ENCODE measurements around the gene ADD1.
"Not testable (repeated sequence)": the region's sequence is repeated elsewhere in the genome, so short reads cannot be mapped to it uniquely, and the experiment has no call there.

ADD1 gene

DNA sequence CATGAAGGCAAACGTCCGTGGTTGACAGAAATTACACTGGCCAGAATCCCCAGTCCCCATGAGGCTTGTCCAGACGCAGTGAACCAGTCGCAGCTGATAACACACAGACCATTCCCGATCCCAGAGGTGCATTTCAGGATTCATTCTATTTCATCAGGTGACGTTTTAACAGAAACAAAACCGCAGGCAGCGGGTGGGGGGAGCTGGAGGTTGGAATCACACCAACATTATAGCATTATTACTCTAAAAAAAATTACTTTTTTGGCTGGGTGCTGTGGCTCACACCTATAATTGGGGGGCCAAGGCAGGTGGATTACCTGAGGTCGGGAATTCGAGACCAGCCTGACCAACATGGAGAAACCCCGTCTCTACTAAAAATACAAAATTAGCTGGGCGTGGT, 94.3 kb downstream of the ADD1 start:
- H3K4me1 ChIP-seq = peaks cover 2% of the 10 kb centered on the region
- TF ChIP-seq, protein P1, sequence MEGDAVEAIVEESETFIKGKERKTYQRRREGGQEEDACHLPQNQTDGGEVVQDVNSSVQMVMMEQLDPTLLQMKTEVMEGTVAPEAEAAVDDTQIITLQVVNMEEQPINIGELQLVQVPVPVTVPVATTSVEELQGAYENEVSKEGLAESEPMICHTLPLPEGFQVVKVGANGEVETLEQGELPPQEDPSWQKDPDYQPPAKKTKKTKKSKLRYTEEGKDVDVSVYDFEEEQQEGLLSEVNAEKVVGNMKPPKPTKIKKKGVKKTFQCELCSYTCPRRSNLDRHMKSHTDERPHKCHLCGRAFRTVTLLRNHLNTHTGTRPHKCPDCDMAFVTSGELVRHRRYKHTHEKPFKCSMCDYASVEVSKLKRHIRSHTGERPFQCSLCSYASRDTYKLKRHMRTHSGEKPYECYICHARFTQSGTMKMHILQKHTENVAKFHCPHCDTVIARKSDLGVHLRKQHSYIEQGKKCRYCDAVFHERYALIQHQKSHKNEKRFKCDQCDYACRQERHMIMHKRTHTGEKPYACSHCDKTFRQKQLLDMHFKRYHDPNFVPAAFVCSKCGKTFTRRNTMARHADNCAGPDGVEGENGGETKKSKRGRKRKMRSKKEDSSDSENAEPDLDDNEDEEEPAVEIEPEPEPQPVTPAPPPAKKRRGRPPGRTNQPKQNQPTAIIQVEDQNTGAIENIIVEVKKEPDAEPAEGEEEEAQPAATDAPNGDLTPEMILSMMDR (IDR thresholded peaks at IDR 0.05) = no peak
- H3K27ac ChIP-seq = no peak overlapping the region
- no peak overlapping the region for H3K9ac ChIP-seq
- H3K4me2 ChIP-seq (ENCODE audit: low read length) = no peak overlapping the region
- H3K27me3 ChIP-seq (ENCODE audit: control insufficient read depth, insufficient read depth, low read length) = no peaks in the 10 kb centered on the region
- no peak overlapping the region for H2AFZ ChIP-seq
- no peaks in the 10 kb centered on the region for H3K36me3 ChIP-seq (ENCODE audit: control insufficient read depth, insufficient read depth, low read length)
- H3K79me2 ChIP-seq = no peaks in the 10 kb centered on the region
- H3K9me3 ChIP-seq (ENCODE audit: control insufficient read depth, low read length) = no peaks in the 10 kb centered on the region
- H3K4me3 ChIP-seq (ENCODE audit: low read depth, low read length) = no peak overlapping the region

DNA sequence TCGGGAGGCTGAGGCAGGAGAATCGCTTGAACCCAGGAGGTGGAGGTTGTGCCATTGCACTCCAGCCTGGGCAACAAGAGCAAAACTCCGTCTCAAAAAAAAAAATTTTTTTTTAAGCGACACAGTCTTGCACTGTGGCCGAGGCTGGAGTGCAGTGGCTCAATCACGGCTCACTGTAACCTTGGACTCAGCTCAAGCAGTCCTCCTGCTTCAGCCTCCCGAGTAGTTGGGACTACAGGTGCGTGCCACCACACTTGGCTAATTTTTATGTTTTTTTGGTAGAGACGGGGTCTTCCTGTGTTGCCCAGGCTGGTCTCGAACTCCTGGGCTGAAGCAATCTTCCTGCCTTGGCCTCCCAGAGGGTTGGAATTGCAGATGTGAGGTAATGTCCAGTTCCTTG, 94.8 kb downstream of the ADD1 start:
- H3K27ac ChIP-seq; H3K4me2 ChIP-seq (ENCODE audit: low read length); H3K9me3 ChIP-seq (ENCODE audit: control insufficient read depth, low read length); H3K79me2 ChIP-seq; H3K4me3 ChIP-seq (ENCODE audit: low read depth, low read length); H3K9ac ChIP-seq; H2AFZ ChIP-seq; H3K36me3 ChIP-seq (ENCODE audit: control insufficient read depth, insufficient read depth, low read length); H3K27me3 ChIP-seq (ENCODE audit: control insufficient read depth, insufficient read depth, low read length); H3K4me1 ChIP-seq: not testable (repeated sequence)

DNA sequence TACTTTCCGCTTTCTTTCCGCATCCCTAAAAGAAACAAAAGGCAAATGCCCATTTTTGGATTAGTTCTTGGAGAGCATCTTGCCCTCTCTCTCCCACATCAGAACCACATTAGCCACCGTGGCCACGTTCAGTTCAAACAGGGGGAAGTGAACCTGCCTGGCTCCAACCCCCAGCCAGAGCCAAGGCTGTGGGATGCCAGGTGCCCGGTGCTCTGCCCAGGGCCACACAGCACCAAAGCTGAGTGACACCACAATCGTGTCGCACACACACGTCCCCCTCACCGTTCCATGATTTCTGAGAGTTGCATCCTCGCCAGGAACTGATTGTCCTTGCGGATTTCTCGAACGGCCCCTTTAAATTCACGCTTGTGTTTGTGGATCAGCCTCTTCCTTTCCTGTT, 95.3 kb downstream of the ADD1 start:
- no peaks in the 10 kb centered on the region for H3K9me3 ChIP-seq (ENCODE audit: control insufficient read depth, low read length)
- no peak overlapping the region for H3K27ac ChIP-seq
- no peaks in the 10 kb centered on the region for H3K79me2 ChIP-seq
- peaks cover 2% of the 10 kb centered on the region for H3K4me1 ChIP-seq
- H2AFZ ChIP-seq = no peak overlapping the region
- H3K36me3 ChIP-seq (ENCODE audit: control insufficient read depth, insufficient read depth, low read length) = no peaks in the 10 kb centered on the region
- no peak overlapping the region for H3K4me3 ChIP-seq (ENCODE audit: low read depth, low read length)
- H3K4me2 ChIP-seq (ENCODE audit: low read length) = no peak overlapping the region
- TF ChIP-seq, protein P1 (IDR thresholded peaks at IDR 0.05) = no peak
- H3K27me3 ChIP-seq (ENCODE audit: control insufficient read depth, insufficient read depth, low read length) = no peaks in the 10 kb centered on the region
- H3K9ac ChIP-seq = no peak overlapping the region

DNA sequence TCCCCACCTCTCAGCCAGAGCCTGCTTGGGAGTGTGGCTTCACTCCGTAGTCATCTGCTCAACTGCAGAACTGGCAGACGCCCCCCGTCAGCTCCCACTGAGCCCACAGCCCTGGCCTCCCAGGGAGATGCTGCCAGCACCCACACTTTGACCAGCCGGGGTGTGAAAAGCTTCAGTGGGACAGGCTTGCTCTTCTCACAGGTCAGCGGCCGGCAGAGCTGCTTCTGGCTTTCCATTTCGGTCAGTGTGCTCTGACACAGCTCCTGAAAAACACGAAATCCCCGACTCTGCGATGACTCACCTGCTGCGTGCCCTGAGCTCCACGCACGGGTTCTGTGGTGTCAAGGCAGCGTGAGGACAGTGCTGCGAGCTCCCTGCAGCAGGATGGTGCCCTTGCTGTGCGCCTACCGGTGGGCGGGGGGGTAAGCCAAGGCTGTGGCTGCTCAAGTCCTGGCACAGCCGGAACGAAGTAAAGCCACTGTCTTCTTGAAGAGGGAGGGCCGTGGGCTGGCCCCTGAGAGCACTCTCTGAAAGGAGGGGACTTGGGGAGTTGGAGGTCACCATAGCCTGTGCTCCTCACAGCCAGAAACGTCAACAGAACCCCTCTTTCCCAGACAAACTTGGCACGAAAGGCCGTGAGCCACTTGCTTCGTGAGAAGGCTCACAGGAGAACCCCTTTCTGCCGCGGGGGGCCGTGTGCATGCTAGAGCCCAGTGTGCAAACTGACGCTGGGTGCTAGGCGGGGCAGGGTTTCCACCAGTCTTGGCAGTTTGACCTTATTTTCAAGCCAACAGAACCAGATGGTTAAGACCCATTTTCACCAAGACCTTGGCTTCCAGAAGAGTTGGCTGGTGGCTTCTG, 96.0 kb downstream of the ADD1 start:
- Histone ChIP-seq H3K27me3 (ENCODE audit: control insufficient read depth, insufficient read depth, low read length) (no peaks in the 10 kb centered on the region), H3K79me2 (no peaks in the 10 kb centered on the region), H3K4me2 (ENCODE audit: low read length) (no peak overlapping the region), H2AFZ (no peak overlapping the region), H3K36me3 (ENCODE audit: control insufficient read depth, insufficient read depth, low read length) (no peaks in the 10 kb centered on the region), H3K4me3 (ENCODE audit: low read depth, low read length) (no peak overlapping the region), H3K27ac (no peak overlapping the region), H3K9me3 (ENCODE audit: control insufficient read depth, low read length) (no peaks in the 10 kb centered on the region), H3K4me1 (peaks cover 2% of the 10 kb centered on the region), H3K9ac (no peak overlapping the region)
- TF ChIP-seq, protein P1 (IDR thresholded peaks at IDR 0.05) = no peak

DNA sequence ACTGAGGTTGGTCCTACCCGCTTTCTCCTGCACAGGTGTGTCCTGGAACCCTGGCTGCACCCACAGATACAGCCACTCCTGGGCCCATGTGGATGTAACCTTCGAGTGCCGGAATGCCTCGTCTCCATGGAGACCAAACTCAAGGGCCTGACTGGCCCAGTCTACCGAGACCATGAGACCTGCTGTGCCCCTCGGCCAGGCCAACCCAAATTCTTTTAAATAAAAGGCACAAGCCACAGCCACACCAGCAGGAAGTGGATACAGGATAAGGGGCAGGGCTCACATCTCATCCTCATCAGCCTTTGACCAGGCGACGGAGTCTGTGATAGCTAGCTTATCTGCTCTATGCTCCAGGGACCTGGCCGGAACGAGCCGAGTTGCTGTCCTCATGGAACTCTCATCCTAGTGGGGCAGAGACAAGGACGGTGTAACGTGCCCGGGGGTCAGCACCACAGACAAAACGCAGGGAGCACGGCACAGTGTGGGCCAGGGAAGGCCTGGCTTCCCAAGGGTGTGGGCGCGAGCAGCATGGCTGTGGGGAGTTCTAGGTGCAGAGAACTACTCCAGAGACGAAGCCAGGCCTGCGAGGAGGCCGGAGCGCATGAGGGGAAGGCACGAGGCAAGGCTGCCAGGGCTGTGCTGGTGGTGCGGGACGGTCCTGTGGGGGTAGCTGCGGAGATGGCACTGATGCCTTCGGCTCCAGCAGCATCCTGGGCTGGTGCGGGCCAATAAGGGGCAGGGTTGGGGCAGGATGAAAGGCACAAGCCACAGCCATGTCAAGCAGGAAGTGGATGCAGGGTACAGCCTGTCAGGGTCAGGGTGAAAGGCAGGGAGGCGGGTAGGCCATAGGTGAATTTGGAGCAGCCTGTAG, 96.9 kb downstream of the ADD1 start:
- Histone ChIP-seq H3K36me3 (ENCODE audit: control insufficient read depth, insufficient read depth, low read length) (no peaks in the 10 kb centered on the region), H3K4me1 (peaks cover 2% of the 10 kb centered on the region), H3K4me3 (ENCODE audit: low read depth, low read length) (no peak overlapping the region), H3K4me2 (ENCODE audit: low read length) (no peak overlapping the region), H3K27ac (no peak overlapping the region), H3K9me3 (ENCODE audit: control insufficient read depth, low read length) (no peaks in the 10 kb centered on the region), H2AFZ (no peak overlapping the region), H3K79me2 (no peaks in the 10 kb centered on the region), H3K9ac (no peak overlapping the region), H3K27me3 (ENCODE audit: control insufficient read depth, insufficient read depth, low read length) (no peaks in the 10 kb centered on the region)
- TF ChIP-seq, protein P1 (IDR thresholded peaks at IDR 0.05) = no peak
